ENCODE measurements around the gene ARMH4.

Gene ARMH4

GRCh38 chr14:58054100-58054499 is 97.9 kb downstream of the ARMH4 start:
- no peak for DNase-seq (ENCODE audit: low spot score)

DNA sequence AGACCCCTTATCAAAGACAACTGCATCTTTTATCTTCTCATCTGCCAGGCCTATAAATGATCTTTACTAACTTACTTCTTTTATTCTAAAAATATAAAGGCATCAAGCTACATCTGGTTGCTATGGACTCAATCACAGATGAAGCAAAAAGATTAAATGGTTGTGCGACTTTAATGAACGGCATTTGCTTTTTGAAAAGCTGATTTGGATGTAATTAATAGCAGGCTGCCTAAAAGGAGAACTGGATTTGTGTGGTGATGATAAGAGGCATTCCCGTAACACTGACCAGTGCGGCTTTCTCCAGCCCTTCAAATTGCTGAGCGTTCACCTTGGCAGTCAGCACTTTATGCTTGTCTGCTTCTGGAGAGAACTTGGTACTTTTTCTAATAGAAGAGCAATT is 103.8 kb downstream of the ARMH4 start:
- DNase-seq (ENCODE audit: low spot score), result no peak

GRCh38 chr14:58027904-58028303 is 124.1 kb downstream of the ARMH4 start:
- DNase-seq (ENCODE audit: low spot score), result no peak

- DNase-seq (ENCODE audit: low spot score), result no peak
Measured at GRCh38 chr14:58026967-58027366, 125.0 kb downstream of the ARMH4 start.

DNA sequence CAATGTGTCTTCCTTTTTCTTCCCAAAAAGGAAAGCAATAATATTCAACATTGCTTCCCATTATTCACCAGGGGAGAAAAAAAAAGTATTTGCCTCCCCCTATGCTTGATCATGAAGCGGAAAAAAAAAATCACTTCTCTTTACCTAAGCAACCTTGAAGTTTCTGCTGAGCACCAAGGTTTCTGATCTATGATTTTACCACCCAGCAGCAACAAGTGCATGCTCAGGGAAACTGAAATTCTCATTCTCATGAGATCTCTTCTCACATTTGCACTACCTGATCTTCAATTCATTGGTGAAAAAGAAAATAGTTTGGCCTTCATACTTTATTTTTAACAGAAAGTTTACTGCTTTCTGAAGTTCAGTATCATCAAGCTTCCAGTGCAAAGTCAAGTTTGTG is 125.8 kb downstream of the ARMH4 start:
- DNase-seq (ENCODE audit: low spot score), result no peak

GRCh38 chr14:58014778-58015177 is 137.2 kb downstream of the ARMH4 start:
- DNase-seq (ENCODE audit: low spot score), result no peak

DNA sequence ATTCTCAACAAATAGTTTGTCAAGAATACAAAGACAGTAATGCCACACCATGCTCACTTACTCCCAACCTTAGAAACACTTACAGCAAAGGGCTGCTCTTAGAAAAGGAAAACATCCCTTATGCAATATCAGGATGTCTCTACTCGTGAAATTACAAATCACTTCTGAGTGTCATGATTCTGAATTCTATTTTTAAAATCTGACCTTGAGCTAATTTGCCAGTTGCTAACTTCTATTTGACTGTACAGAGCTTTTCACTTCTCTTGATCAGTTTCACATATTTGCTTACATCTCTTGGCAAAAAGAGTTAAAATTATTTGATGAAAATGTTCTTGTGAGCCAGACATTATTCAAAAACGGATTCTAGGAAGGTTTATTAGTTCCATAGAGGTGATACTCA is 149.4 kb downstream of the ARMH4 start:
- no peak for DNase-seq (ENCODE audit: low spot score)

GRCh38 chr14:57999979-58000378 is 152.0 kb downstream of the ARMH4 start:
- DNase-seq (ENCODE audit: low spot score), result no peak

GRCh38 chr14:57999471-57999870 is 152.5 kb downstream of the ARMH4 start:
- DNase-seq (ENCODE audit: low spot score), result no peak

DNA sequence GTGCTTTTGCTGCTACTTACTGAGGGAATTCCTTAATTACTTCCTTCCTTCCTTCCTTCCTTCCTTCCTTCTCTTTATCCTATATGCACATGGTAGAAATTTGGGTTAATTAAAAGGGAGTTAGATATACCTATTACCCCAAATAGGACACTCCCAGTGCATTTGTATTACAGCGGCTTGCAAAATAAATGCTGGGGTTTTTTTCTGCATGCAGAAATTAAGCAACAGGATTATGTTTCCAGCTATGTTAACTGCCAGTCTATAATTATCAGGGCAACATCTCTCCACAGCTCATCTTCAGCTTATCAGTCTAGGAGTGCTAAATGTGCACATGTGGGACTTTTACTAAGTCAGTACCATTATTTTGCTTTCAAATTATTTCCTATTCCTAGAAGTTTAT is 153.2 kb downstream of the ARMH4 start:
- DNase-seq (ENCODE audit: low spot score), result no peak

DNA sequence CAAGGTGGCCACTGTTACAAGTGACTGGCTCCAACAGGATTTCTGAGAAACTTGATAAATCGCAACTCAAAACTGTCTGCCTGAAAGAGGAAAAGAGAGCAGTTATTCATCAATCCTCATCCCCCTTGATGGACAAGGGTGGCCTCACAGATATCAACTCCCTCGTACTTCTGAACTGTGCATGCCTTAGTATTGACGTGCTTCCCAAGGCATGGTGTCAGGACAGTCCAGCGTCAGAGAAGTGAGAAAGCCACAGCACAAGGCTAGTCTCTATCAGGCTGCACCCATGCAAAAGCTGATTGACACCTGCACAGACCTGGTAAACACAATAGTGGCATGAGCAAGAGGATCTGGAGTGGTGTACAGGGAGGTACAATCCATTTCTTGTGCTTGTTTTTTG is 160.7 kb downstream of the ARMH4 start:
- DNase-seq (ENCODE audit: low spot score), result no peak

- no peak for DNase-seq (ENCODE audit: low spot score)
Measured at GRCh38 chr14:57988445-57988844, 163.6 kb downstream of the ARMH4 start.

- DNase-seq (ENCODE audit: low spot score), result no peak
Measured at GRCh38 chr14:57987596-57988300, 164.3 kb downstream of the ARMH4 start.

DNA sequence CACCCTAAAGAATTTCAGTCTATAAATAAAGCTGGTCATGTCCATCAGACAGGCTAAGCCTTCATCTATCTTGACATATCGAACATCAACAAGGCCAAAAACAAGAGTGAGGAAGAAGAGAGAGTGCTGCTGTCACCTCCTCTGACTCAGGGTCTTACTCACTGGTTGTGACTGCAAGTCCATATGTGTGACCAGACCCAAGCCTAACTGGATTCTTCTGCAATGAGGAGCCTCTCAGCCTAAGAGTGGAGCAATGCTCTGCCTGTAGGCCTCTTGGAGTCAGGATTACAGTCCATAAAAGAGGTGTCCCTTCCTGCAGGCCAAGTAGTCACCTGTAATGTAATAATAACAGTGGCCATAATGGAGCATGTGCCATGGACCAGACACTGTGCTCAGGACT is 165.0 kb downstream of the ARMH4 start:
- no peak for DNase-seq (ENCODE audit: low spot score)

DNA sequence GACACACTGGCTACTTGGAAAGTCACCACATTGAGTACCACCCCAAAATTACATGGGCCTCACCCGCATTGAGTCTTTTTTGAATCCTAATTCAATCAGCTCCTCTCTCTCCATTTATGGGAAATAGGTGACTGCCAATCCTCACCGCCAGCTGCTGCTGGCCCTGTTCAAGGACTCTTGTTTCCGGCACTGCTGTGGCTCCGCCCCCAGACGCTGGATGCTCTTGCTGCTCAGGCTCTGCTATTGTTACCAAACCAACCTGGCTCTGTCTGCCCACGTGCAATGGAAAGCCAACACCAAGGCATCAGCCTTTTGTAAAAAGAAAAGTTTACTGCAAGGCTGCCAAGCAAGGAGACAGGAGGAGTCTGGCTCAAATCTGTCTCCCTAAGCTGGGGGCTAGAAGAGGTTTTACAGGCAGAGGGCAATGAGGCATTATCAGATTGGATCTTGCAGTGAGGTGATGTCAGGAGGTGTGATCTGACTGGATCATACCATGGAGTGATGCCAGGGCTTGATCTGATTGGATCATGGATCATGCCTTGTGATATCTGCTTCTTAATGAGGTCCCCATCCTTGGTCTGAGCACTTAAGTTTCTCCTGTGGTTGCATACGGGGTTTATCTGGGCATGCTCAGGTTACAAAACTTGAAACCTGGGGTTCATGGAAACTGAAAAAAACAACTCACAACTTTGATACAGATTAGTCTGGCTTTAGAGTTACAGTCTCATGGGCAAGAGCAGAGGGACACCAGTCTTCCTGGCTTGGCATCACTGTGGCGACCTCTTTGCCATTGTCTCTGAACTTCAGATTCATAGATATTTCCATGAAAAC is 169.0 kb downstream of the ARMH4 start:
- no peak for DNase-seq (ENCODE audit: low spot score)

DNA sequence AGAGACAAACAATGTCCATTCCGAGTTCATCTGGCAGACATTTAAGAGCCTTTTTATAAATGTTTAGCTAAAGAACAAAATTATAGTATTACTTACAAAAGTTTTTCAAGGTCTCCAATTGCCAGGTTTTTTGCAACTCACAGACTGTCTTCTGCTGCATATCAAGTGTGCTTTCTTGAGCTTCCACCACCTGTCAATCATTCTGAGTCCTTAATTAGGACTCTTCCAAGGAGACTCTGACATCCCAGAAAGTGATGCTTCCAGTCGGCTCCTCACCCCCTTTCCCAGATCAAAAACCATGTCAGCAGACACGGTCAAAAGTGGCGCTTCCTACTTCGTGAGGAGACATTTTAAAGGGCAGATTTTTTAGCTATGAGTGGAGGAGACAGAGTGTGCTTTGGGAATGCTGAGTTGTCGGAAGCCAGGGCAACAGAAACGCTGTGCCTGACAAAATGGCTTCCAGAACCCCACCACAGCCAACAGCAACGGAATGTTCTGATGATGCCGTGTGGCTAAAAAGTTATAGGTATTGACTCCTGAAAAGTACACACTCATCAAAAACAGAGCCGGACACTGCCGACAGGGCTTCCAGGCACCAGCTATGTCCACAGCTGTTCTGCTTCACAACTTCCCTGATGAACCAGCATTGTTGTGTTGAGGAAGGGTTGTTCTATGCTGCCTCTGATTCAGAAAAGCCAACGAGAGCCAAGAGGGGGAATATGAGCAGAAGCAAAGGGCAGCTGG is 170.0 kb downstream of the ARMH4 start:
- DNase-seq (ENCODE audit: low spot score), result no peak

GRCh38 chr14:57979376-57980048 is 172.5 kb downstream of the ARMH4 start:
- no peak for DNase-seq (ENCODE audit: low spot score)

DNA sequence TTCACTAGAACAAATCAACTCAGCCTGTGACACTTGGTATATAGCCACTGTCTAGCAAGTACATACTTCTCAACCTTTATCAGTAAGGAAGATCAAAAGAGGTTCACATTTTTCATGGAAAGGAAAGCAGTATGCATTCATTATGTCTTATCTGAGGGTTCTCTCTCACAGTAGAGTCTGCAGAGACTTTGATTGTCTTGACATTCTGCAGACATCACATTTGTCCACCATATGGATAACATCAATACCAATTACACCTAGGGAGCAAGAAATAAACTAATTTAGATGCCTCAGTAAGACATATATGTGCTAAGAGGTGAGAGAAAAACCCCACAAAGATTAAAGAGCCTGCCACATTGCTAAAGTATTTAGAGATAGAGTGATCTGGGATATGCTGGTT is 175.3 kb downstream of the ARMH4 start:
- DNase-seq (ENCODE audit: low spot score), result no peak

- no peak for DNase-seq (ENCODE audit: low spot score)
Measured at GRCh38 chr14:57974896-57975295, 177.1 kb downstream of the ARMH4 start.

GRCh38 chr14:57970594-57970993 is 181.4 kb downstream of the ARMH4 start:
- no peak for DNase-seq (ENCODE audit: low spot score)

DNA sequence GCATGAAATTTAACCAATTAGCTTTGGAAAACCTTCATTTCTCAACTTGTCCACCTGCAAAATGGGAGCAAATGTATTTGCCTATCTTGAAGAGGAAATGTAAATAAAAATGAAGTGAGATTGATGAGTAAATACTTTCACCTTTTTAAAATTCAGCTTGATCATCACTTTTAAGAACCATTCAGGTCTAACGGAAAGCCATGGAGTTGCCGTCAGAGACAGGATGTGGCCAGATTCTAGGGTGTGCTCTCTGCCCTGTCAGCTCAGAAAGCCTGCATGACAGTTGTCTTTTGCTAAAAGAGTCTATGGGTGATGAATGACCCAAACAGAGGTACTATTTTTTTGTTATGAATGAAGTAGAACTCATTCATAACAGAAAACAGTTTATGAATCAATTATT is 181.8 kb downstream of the ARMH4 start:
- DNase-seq (ENCODE audit: low spot score), result no peak

- no peak for DNase-seq (ENCODE audit: low spot score)
Measured at GRCh38 chr14:57963071-57963470, 188.9 kb downstream of the ARMH4 start.
